Left renal cortex interstitium (tissue), 4 donors: ENCODE measurements around the gene SLC13A1. TPM values are rescaled to one million over a fixed set of nuclear protein-coding genes. Genes with fewer than 3 reads are reported as not detected.
"Not testable (repeated sequence)": the region's sequence is repeated elsewhere in the genome, so short reads cannot be mapped to it uniquely, and the experiment has no call there.

Experiments
- DNase-seq, 4 donors: peaks; one replicate each; pipeline ENCODE4 v3.0.0-alpha.2; 2013; ENCODE audit warnings: low read depth in 4 of 4, low spot score in 2 of 4, missing footprints in 1 of 4
- polyA plus RNA-seq, 4 donors: library from polyadenylated mRNA; unstranded; fragments of 120-200 nt; gene quantifications; one replicate each; pipeline ENCODE4 v1.2.1, GENCODE V29; 2013; ENCODE audit not compliant: insufficient read length in 4 of 4

Gene SLC13A1, protein sequence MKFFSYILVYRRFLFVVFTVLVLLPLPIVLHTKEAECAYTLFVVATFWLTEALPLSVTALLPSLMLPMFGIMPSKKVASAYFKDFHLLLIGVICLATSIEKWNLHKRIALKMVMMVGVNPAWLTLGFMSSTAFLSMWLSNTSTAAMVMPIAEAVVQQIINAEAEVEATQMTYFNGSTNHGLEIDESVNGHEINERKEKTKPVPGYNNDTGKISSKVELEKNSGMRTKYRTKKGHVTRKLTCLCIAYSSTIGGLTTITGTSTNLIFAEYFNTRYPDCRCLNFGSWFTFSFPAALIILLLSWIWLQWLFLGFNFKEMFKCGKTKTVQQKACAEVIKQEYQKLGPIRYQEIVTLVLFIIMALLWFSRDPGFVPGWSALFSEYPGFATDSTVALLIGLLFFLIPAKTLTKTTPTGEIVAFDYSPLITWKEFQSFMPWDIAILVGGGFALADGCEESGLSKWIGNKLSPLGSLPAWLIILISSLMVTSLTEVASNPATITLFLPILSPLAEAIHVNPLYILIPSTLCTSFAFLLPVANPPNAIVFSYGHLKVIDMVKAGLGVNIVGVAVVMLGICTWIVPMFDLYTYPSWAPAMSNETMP
- polyA plus RNA-seq, result 10 to 100 TPM; 15.3 to 25.4 (median 21.6) TPM

DNA sequence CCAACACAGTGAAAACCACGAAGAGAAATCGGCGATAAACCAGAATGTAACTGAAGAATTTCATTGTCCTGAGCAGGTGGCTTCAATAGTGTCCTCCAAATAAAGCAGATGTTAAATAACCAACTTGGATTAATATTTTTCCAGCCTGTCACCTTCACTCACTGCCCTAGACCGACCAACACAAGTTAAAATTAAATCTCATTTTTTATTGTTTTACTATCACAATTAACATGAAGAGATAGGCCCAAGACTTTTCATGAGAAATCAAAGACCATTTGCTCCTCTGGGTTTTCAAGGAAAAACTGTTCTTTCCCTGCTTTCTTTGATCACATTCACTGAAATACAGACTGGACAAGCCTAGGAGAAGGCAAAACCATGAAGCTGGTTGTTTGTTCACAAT, at the start of gene SLC13A1:
SLC13A1 (minus strand) TSS at position 87 of the 400 bp plus-strand sequence; CDS start at position 64, 23 bp downstream.
- no peak for DNase-seq

DNA sequence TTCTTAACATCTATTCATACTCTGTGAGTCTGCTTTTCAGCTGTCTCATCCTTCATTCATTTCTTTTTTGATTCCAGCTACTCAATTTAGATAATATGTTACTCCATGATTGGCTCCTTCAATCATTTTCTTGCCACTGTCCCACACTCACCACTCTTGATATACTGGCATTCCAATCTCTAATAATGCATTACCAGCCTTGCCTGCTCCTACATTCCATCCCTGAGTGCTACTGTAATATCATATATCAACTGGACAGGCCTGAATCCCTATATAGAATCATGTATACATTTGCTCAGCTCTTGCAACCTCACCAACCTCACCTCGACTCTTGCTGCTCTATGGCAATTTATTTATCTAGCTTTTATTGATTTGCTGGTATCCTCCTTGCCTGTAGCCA, 45.0 kb upstream of the SLC13A1 start:
- no peak for DNase-seq

DNA sequence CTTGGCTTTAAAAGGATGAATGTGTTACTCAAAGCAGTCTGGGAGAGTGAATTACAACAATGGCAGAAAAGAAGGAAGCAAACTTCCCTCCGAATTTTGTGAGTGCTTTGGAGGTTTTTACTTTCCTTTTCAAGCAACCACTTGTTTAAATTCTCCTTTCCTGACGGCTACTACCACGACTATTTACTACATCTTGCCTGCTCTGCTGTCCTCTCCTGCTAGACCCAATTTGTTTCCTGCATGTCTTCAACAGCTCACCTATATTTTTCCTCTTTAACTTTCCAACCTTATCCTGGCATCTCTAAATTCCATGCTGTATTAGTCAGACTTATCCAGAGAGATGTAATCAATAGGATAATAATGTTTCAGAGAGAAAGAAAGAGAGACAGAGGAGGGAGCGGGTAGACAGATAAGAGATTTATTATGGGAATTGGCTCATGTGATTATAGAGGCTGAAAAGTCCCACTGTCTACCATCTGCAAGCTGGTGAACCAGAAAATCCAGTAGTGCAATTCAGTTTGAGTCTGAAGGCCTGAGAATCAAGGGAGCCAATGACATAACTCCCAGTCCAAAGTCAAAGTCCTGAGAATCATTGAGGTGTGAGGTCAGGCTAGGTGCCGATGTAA, 42.8 kb upstream of the SLC13A1 start:
- no peak for DNase-seq

DNA sequence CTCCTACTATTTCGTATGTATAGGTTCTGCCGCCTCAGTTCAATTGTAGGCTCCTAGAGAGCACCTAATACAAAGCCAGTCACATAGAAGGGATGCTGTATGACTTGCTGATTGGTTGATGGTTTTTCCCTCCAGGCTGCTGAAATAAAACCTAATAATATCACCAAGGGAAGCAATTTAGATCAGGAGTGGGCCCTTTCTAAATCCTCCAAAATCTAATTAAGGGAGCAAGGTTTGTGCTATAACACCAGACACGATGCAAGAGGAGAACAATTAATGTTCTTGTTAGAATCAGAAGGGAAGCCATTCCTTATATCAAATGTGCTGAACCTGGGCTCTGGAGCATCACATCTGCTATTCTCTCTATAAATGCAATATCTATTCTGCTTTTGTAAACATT, 42.0 kb upstream of the SLC13A1 start:
- no peak for DNase-seq

DNA sequence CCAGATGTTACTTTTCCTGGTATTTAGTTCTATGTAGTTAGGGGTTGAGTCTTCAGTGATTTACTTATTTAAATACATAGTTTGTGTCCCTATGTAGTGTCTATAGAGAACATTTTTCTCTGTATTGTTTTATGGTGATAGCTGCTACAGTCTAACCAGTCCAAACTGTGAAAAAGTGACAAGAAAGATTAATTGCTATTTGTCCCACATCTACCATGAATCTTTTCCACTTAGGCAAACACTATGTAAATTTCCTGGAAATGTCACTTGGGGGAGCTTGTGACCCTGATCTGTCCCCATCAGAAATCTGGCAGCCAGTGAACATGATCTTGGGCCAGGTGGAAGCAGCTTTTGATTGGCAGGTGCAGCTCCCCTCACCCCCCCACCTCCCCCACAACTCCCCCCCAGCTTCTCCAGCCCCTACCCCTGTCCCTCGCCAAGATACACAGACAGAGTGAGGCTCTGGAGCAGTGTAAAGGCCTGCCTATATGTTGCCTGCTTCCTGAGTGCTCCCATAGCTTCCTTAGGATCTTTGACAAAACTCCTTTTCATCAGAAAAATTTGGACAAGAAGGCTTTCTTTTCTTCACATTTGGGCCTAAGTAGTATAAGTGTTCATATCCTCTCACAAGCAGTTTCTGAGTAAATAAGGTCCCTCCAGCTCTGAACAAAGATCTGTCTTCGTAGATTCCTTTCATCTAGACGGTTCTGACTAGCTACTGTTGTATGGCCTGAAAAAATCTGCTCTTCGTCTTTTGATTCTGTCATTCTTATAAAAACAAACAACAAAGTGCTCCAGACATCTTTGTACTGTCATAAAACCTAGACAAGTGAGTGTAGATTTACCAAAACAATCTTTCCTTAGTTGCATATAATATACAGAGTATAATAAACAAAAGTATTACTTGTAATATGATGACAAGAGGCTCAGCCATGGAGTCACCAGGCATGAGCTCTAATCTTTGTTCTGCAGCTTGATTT, 31.5 kb upstream of the SLC13A1 start:
- DNase-seq, result peak in 1 of 4 donors; percentile 25

DNA sequence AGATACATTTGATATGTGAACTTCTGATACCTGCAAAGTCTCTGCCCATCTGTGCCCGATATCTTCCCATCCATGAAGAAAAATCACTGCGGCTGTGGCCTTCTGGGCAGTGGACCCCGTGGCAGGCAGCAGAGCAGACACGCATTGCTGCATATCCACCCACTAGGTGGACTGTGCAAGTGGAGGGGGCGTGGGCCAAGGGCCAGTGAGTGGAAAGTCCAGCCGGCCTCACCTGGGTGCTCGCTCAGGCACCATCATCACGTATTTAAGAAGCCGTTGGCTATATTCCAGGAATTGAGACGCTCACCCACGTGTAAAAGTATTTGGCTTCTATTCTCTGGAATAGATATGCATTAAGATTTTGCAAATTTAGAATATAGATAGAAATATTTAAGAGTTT, 30.8 kb upstream of the SLC13A1 start:
- no peak for DNase-seq

DNA sequence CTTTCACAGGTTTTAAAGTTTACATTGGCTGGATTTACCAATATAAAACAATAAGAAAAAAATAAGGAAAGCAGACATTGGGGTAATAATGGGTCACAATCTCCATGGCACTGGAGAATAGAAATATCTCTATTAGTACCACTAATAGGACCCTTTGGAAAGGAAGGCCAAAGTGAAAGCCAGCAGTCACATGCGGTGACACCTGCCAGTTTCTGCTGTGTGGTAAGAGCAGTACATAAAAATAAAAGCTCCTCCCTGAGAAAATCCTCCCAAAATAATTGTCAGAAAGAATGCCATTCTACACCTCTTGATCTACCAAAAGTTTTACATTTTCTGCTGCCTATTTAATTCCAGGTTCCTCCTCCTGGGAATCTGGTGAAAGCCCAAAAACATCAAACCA, 30.4 kb upstream of the SLC13A1 start:
- DNase-seq, result no peak

DNA sequence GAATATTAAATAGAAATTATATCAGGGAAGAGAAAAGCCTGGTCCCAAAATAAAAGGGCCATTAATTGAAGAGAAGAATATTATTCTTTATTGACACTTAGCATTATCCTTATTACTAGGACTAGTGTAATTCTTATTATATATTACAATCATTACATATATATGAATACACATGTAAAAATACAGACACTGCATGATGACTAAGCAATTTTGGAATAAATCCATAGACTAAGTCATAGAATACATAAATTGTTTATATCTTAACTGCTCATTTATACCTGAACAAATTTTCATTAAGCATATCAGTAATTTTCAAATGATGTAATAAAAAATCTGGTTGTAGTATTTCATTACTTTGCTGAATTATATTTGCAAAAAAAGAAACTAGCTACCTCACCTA, 29.7 kb upstream of the SLC13A1 start:
- no peak for DNase-seq

DNA sequence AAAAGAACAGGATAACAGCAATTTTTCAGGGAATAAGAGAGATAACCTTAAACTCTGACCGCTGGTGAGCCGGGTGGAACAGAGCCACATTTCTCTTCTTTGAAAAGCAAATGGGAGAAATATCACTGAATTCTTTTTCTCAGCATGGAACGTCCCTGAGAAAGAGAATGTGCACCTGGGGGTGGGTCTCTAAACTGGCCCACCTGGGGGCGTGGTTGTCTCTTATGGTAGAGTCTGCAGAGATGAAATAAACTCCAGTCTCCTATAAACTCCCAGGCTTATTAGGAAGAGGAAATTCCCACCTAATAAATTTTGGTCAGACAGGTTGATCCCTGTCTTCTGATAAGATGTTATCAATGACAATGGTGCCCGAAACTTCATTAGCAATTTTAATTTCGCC, 27.9 kb upstream of the SLC13A1 start:
- not testable (repeated sequence) for DNase-seq

DNA sequence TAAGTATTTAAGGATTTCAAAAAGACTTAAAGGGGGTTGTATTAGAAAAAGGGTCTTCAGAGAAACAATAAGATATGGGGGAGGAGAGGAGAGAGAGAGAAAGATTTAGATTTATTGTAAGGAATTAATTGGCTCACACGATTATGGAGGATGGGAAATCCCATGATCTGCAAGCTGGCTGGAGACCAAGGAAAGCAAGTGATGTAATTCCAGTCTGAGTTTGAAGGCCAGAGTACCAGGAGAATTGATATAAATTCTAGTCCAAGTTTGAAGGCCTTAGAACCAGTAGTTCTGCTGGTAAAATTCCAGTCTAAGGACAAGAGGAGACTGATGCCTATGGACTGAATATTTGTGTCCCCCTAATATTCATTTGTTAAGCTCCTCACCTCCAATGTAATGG, 20.6 kb upstream of the SLC13A1 start:
- no peak for DNase-seq

DNA sequence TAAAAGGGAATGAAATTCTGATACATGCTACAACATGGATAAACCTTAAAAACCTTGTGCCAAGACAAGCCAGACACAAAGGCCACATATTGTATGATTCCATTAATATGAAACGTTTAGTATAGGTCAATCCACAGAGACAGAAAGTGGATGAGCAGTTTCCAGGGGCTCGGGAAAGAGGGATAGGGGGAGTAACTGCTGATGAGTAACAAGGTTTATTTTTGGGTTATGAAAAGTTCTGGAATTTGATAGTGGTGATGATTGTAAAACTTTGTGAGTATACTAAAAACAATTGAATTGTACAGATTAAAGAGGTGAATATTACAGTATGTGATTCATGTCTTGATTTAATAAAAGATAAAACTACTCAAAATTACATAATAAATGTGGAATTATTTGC, 19.1 kb upstream of the SLC13A1 start:
- DNase-seq, result no peak

DNA sequence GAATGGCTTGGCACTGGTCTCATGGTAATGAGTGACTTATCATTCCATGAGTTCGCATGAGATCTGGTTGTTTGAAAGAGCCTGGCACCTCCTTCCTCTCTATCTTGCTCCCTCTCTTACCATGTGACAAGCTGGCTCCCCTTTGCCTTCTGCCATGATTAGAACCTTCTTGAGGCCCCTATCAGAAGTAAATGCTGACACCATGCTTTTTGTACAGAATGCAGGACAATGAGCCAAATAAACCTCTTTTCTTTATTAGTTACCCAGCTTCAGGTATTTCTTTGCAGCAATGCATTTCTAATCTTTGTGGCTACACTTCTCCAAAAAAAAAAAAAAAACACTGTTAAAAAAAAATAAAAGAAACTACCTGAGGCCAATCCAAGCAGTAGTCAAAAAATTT, 17.1 kb upstream of the SLC13A1 start:
- no peak for DNase-seq

DNA sequence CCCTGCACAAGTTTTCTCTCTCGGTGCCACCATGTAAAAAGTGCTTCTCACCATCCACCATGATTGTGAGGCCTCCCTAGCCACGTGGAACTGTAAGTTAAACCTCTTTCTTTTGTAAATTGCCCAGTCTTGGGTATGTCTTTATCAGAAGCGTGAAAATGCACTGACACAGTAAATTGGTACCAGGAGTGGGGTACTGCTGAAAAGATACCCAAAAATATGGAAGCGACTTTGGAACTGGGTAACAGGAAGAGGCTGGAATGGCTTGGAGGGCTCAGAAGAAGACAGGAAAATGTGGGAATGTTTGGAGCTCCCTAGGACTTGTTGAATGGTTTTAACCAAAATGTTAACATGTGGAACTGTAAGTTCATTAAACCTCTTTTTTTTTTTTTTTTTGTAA, 15.6 kb upstream of the SLC13A1 start:
- no peak for DNase-seq

DNA sequence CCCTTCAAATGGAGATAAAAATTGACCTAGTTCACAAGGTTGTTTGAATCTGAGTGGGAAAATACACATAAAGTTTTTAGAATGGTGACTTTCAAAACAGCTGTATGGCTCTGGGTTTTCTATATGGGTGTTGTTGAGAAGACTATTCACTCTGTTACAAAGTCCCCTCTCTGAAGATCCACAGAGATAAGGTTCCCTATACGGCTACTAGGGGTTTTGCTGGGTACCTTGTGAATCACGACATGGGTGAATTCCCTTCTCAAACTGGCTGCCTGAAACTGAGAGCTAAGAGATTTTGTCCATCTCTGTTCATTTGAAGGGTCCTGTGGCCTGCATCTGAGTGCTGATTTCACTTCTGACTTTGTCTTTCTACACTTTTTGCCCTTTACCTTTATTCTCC, 11.8 kb upstream of the SLC13A1 start:
- no peak for DNase-seq

DNA sequence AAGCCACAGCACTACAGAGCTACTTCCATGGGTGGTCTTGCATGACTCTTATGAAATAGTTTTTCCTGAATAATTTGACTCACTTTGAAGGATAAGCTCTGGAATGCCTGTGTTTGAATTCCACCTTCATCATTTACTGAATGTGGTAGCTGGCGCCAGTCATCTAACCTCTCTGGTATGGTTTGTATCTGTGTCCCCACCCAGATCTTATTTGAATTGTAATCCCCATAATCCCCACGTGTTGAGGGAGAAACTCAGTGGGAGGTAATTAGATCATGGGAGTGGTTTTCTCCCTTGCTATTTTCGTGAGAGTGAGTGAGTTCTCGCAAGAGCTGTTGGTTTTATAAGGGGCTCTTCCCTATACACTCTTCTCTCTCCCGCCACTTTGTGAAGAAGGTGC, 11.2 kb upstream of the SLC13A1 start:
- DNase-seq, result no peak

DNA sequence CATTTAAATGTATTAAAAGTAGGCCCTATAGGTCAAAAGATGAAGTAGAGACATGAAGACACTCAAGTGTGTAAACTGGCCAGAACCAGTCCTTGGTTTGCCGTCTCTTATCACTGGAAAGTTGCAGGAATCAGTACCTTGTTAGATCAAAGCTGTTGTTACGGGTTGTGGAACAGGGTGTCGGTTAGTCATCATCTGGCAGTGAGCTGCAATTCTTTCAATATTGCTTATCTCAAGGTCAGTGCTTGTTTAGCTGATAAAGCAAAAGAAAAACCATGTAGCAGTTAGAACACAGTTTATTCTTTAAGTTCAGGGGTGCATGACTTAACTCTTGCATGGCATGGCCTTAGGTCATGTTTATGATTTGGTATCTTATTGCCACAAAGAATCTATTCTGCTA, 10.0 kb upstream of the SLC13A1 start:
- no peak for DNase-seq

DNA sequence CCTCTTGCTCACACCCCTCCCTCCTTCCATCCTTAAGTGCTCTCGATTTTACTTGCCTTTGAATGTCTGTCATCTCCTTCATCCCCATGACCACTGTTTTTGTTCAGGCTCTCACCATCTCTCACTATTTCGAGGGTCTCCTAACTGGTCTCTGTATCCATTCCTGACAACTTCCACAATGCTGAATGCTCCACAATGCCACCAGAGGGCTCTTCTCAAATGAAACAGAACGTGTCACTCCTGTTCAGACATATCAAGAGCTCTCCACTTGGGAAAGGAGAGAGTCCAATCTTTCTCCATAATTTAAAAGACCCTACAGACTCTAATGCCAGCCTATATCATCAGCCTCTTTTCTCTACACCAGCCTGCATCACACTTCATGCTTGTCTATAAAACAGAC, 9.0 kb upstream of the SLC13A1 start:
- DNase-seq, result no peak

DNA sequence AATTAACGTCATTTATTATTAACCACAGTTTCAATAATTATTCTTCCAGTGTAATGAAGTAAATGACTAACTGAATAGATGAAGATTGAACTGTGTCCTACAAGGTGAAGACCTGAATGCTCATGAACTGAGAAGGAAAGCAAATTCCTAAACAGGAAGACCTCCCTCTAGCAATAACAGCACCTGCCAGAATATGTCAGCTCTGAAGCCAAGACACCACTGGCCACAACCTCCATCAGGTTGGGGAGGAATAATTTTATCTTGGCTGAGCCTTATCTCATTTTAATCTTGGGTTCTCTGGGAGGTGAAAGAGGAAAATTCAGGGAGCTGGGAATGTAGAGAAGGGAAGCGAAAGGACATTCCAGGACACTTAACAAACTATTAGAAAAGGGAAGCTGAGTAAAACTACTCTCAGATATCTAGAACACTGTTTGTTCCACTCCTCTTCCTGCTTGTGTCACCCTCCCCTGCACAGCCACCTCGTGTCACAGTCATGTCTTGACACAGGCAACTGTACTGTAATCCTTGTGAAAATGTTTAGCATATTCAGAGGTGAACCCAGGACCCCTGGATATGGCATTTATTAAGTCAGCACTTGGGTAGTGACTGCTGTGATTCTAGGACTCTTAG, 4.6 kb upstream of the SLC13A1 start:
- DNase-seq, result no peak

DNA sequence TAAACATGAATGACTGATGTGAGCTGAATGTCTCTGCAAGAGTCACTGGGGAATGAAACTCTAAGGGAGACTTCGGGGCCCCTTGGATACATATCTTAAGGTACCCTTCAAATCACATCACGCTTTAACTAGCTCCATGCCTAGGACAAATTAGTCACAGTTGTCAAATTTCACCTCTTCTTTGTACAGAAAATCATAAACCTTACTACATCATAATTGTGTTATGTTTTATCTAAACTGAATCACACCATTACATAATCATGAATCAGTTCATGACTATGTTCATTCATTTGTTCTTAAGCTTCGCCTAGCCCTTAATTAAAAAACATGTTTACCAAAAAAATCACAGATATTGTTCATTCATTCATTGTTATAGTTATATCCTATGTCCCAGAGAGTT, 2.1 kb upstream of the SLC13A1 start:
- DNase-seq, result no peak
